Astrocyte of the spinal cord (primary cell): ENCODE data around the gene MSRB2.

Experiments used
- DNase-seq: peaks from one replicate; pipeline ENCODE4 v3.0.0; 2011; ENCODE audit warnings: low read depth, low spot score
- H3K4me3 ChIP-seq: 2 replicates; pipeline ENCODE4 v1.5.1; 2011; ENCODE audit warnings: low read depth, mild to moderate bottlenecking, low read length, moderate library complexity
- CTCF ChIP-seq: IDR thresholded peaks from 2 replicates; pipeline ENCODE4 v1.5.1; 2012; ENCODE audit warnings: low read depth, mild to moderate bottlenecking, low read length, inconsistent platforms
- in situ Hi-C: cut with HindIII; loops from 2 replicates; pipeline ENCODE4 v1.10.0; 2017; ENCODE audit warnings: low sequenced_read_pairs

The MSRB2 gene

GRCh38 chr10:23099079-23099478, 3.7 kb downstream of the MSRB2 start:
- no peak overlapping the region for H3K4me3 ChIP-seq
- TF ChIP-seq CTCF, result no peak
- DNase-seq, result no peak
- in situ Hi-C loops, result no loop called here

GRCh38 chr10:23099816-23100215, 4.4 kb downstream of the MSRB2 start:
- in situ Hi-C loops, result no loop called here
- peak; percentile 26 for DNase-seq
- no peak overlapping the region for H3K4me3 ChIP-seq

GRCh38 chr10:23100331-23101030, 5.1 kb downstream of the MSRB2 start:
- TF ChIP-seq CTCF, result no peak
- DNase-seq, result no peak
- in situ Hi-C loops, result no loop called here
- no peak overlapping the region for H3K4me3 ChIP-seq

More at GRCh38 chr10:23099816-23100215, 4.4 kb downstream of the MSRB2 start:
- TF ChIP-seq CTCF, result no peak

GRCh38 chr10:23106331-23107072, 11.1 kb downstream of the MSRB2 start:
- no peak overlapping the region for H3K4me3 ChIP-seq
- in situ Hi-C loops, result no loop called here
- TF ChIP-seq CTCF, result no peak
- no peak for DNase-seq

- no peak for DNase-seq
- TF ChIP-seq CTCF, result no peak
- in situ Hi-C loops, result no loop called here
- H3K4me3 ChIP-seq, result no peak overlapping the region
Observed at GRCh38 chr10:23110722-23111516, 15.5 kb downstream of the MSRB2 start.

GRCh38 chr10:23111517-23112286, 16.3 kb downstream of the MSRB2 start:
- in situ Hi-C loops, result no loop called here
- DNase-seq, result no peak
- H3K4me3 ChIP-seq, result no peak overlapping the region
- no peak for TF ChIP-seq CTCF
